ENCODE results near the gene GAREM2. TPM values are rescaled to one million over a fixed set of nuclear protein-coding genes. Genes with fewer than 3 reads are reported as not detected.

Gene GAREM2
- total RNA-seq, 1 experiment from 2014 or later: 2.8 TPM

- BruUV-seq (replicated peaks): no TSS peak
- POLR2A ChIA-PET (ENCODE audit: low non-redundant PET): no interaction called here
- no peaks in the 10 kb centered on the region for H3K4me1 ChIP-seq (ENCODE audit: insufficient read depth, low read length, poor library complexity, severe bottlenecking)
- no peaks in the 10 kb centered on the region for H3K9me3 ChIP-seq (ENCODE audit: low read depth, low read length, poor library complexity, severe bottlenecking)
- TF ChIP-seq CTCF (conservative IDR thresholded peaks at IDR 0.05; ENCODE audit: low read depth, low read length): no peak
- no peak for TF ChIP-seq EZH2 (IDR thresholded peaks at IDR 0.05; ENCODE audit: borderline replicate concordance, low read depth, low read length, poor library complexity, severe bottlenecking)
- no peaks in the 10 kb centered on the region for H3K27me3 ChIP-seq (replicated peaks; ENCODE audit: insufficient read depth, low read depth, low read length, poor library complexity)
- CTCF ChIA-PET: no interaction called here
- H3K4me3 ChIP-seq (ENCODE audit: low read depth, low read length, poor library complexity, severe bottlenecking): no peak overlapping the region
- intact Hi-C loops (cut with micrococcal nuclease; ENCODE audit: unreplicated experiment): no loop called here
- peaks cover 95% of the 10 kb centered on the region for H3K36me3 ChIP-seq (ENCODE audit: insufficient read depth, low read length, poor library complexity, severe bottlenecking)
- no peak for DNase-seq (ENCODE audit: low spot score)
- H3K27ac ChIP-seq (ENCODE audit: low read depth, low read length, poor library complexity, severe bottlenecking): no peak overlapping the region
Observed at GRCh38 chr2:26230806-26231205, 57.9 kb downstream of the GAREM2 start.

- Histone ChIP-seq H3K27ac (ENCODE audit: low read depth, low read length, poor library complexity, severe bottlenecking) (no peak overlapping the region), H3K9me3 (ENCODE audit: low read depth, low read length, poor library complexity, severe bottlenecking) (no peaks in the 10 kb centered on the region), H3K4me1 (ENCODE audit: insufficient read depth, low read length, poor library complexity, severe bottlenecking) (no peaks in the 10 kb centered on the region), H3K36me3 (ENCODE audit: insufficient read depth, low read length, poor library complexity, severe bottlenecking) (peaks cover 82% of the 10 kb centered on the region), H3K4me3 (ENCODE audit: low read depth, low read length, poor library complexity, severe bottlenecking) (no peak overlapping the region), H3K27me3 (replicated peaks; ENCODE audit: insufficient read depth, low read depth, low read length, poor library complexity) (no peaks in the 10 kb centered on the region)
- intact Hi-C loops (cut with micrococcal nuclease; ENCODE audit: unreplicated experiment): no loop called here
- ChIA-PET CTCF (no interaction called here), POLR2A (ENCODE audit: low non-redundant PET) (interaction anchor here (0.6 kb wide), 1 partner anchor 42 kb away, joined by 4 read pairs; no protein-coding TSS in a partner anchor)
- BruUV-seq (replicated peaks): no TSS peak
- no peak for DNase-seq (ENCODE audit: low spot score)
- TF ChIP-seq EZH2 (IDR thresholded peaks at IDR 0.05; ENCODE audit: borderline replicate concordance, low read depth, low read length, poor library complexity, severe bottlenecking) (no peak), CTCF (conservative IDR thresholded peaks at IDR 0.05; ENCODE audit: low read depth, low read length) (0 out of 2 replicates have a peak, but pooled peaks have one; percentile 19)
Observed at GRCh38 chr2:26235089-26235488, 62.2 kb downstream of the GAREM2 start.

- no peaks in the 10 kb centered on the region for H3K27me3 ChIP-seq (replicated peaks; ENCODE audit: insufficient read depth, low read depth, low read length, poor library complexity)
- H3K36me3 ChIP-seq (ENCODE audit: insufficient read depth, low read length, poor library complexity, severe bottlenecking): peaks cover 57% of the 10 kb centered on the region
- no peak overlapping the region for H3K4me3 ChIP-seq (ENCODE audit: low read depth, low read length, poor library complexity, severe bottlenecking)
- BruUV-seq (replicated peaks): no TSS peak
- intact Hi-C loops (cut with micrococcal nuclease; ENCODE audit: unreplicated experiment): no loop called here
- peaks cover 9% of the 10 kb centered on the region for H3K4me1 ChIP-seq (ENCODE audit: insufficient read depth, low read length, poor library complexity, severe bottlenecking)
- no peak overlapping the region for H3K27ac ChIP-seq (ENCODE audit: low read depth, low read length, poor library complexity, severe bottlenecking)
- POLR2A ChIA-PET (ENCODE audit: low non-redundant PET): no interaction called here
- CTCF ChIA-PET: no interaction called here
- no peaks in the 10 kb centered on the region for H3K9me3 ChIP-seq (ENCODE audit: low read depth, low read length, poor library complexity, severe bottlenecking)
- TF ChIP-seq CTCF (conservative IDR thresholded peaks at IDR 0.05; ENCODE audit: low read depth, low read length) (no peak), EZH2 (IDR thresholded peaks at IDR 0.05; ENCODE audit: borderline replicate concordance, low read depth, low read length, poor library complexity, severe bottlenecking) (no peak)
- no peak for DNase-seq (ENCODE audit: low spot score)
Observed at GRCh38 chr2:26237868-26238267, 65.0 kb downstream of the GAREM2 start.

Measured in A673 (cell line).